Stimulated activated CD4-positive, alpha-beta T cell treated with anti-CD3 and anti-CD28 coated beads, Interleukin-4, amount 100 ng/mL, for 48 hours (primary cell): Measurements from ENCODE around the gene FYCO1.
A peak's percentile ranks its signal among the peaks of the same experiment; 100 is the strongest.

Experiments
- DNase-seq, 2 donors: peaks; one replicate each; pipeline ENCODE4 v3.0.0-alpha.2; 2020; ENCODE audit warnings: low read depth in 2 of 2

Gene FYCO1

DNA sequence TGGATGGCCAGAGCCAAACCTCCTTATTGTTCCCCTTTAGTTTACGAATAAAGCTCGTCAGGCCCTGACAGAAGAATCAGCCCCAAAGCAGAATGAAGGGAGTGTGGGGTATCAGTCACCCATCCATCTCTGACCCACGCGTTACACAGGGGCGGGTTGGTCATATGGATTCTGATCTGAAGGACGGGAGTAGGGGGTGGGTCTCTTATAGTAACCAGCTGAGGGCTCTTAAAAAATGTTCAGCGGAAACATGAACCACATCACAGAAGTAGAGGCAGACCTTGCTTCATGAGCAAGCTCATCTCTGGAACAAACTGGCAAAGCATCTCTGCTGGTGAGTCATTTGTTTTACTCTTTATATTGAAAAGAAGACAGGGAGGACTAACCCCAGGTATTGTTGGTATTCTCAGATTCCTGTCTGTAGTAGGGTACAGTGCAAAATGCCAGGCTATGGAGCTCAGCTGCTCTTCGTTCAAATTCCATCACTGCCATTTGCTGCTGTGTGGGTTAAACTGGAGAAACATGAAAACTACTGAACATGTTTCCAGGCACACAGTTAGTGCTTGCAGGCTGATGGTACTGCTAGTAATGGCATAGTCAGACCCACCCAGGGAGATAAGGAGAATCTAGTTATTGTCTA, 52.3 kb downstream of the FYCO1 start, which contains the start of gene CXCR6:
TSS of gene CXCR6 (plus strand) at position 258 of the 640 bp plus-strand sequence. CDS start 3,018 bp downstream, outside the sequence.
- DNase-seq = peak; percentile 20 to 32

- no peak for DNase-seq
These were observed 53.4 kb downstream of the FYCO1 start for GRCh38 chr3:45942051-45942825.

- no peak for DNase-seq
These were observed 54.8 kb downstream of the FYCO1 start for GRCh38 chr3:45940781-45941365.

DNA sequence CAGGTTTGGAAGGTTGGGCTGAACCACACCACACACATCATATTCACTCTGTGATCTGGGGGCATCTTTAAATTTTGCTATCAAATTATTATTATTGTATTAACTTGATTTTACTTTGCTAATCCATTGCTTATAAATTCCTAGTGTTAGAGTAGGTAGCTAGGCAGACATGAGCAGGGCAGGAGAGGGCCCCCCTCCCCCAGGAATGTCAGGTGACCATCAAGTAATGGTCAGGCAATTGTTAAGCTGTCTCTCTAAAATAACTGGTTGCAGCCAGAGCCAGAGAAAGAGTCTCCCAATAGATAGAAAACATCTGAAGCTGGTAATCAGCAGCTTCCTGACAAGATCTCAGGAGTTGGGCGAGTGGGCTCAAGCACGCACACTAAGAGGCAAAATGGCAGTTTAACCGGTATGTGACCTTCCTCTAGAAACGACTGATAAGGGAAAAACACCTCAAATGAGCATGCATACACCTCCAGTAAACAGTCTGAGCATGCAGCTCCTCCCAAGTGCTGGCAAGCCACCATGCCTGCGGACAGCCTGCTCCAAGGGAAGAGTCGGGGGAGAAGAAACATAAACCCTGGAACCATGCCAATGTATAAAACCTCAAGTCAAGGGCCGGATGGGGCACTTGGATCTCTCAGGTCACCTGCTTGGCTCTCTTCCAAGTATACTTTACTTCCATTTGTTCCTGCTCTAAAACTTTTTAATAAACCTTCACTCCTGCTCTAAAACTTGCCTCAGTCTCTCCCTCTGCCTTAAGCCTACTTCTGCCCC, 55.4 kb downstream of the FYCO1 start:
- no peak for DNase-seq

GRCh38 chr3:45939341-45939771, 56.3 kb downstream of the FYCO1 start:
- DNase-seq = no peak

GRCh38 chr3:45938864-45939263, 56.8 kb downstream of the FYCO1 start:
- DNase-seq = peak; percentile 81 to 83

DNA sequence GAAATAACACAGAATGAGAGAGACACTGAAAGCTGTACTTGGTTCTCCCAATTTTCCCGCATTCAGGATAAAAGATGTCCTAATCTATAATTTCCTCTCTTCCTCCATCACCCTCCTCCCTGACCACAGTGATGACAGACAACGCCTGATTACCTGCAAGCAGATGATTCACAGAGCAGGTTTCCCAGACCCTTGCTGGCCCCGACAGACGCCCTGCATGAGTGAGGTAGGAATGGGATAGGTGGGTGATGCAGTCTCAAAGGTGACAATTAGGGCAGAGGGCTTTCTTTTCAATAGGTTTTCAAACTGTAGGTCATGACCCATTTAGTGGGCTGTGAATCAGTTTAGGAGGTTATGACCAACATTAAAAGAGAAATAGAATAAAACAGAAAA, 57.6 kb downstream of the FYCO1 start:
- no peak for DNase-seq

DNA sequence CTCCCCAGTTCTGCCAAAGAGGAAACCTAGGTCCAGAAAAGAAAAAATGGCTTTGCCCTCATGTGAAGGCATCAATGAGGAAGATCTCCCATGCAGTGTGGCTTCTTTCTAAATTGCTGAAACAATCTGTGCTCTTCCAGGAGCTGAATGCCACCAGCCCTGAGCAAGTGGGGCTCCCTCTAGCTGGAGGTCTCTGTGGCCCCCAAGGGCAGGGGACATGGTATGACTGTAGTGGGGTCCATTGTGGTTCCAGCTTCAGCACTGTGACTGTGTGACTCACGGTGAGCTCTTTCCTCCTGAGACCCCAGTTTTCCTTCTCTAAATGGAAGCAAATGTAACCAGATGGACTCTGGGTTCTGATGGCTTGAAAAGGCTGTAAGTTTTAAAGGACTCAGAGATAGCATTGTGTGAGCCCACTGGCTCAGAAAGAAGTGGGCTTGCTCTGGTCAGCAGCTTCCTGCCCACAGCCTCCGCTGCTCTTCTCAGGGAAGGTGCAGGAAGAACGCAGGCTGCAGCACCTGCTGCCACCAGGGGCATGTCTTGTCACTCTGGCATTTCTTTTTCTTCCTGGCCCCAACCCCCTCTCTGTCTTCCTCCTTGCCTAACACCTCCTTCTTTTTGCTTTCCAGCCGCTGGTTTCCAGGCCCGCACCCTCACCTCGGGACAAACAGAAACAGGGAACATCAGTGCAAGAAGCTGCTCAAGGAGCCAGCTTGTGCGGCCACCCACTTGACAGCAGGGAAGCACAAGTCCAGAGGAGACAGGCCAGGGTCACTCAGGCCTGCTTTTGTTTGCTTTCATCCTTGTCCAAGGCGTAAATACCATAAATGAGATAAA, 58.2 kb downstream of the FYCO1 start:
- DNase-seq = no peak

DNA sequence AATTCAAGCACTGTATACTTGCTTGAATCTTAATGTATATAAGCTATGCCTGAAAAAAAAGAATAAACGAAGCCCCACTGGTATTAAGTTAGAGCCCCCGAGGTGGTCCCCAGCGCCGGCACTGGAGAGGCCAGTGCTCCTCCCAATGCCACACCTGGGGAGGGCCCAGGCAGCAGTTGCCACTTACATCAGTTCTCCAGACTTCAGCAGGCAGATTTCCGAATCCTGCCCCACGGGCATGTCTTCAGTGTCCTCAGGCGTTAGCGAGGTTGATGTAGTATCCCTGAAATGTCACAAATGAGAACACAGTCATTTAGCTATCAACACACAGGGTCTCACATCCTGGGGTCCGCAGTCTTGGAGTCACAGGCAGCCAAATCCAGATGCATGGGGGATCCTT, 59.4 kb downstream of the FYCO1 start:
- DNase-seq = no peak

- no peak for DNase-seq
These were observed 62.0 kb downstream of the FYCO1 start for GRCh38 chr3:45933591-45933990.

- DNase-seq = no peak
These were observed 63.5 kb downstream of the FYCO1 start for GRCh38 chr3:45932112-45932511.

GRCh38 chr3:45931496-45931895, 64.1 kb downstream of the FYCO1 start:
- DNase-seq = no peak

DNA sequence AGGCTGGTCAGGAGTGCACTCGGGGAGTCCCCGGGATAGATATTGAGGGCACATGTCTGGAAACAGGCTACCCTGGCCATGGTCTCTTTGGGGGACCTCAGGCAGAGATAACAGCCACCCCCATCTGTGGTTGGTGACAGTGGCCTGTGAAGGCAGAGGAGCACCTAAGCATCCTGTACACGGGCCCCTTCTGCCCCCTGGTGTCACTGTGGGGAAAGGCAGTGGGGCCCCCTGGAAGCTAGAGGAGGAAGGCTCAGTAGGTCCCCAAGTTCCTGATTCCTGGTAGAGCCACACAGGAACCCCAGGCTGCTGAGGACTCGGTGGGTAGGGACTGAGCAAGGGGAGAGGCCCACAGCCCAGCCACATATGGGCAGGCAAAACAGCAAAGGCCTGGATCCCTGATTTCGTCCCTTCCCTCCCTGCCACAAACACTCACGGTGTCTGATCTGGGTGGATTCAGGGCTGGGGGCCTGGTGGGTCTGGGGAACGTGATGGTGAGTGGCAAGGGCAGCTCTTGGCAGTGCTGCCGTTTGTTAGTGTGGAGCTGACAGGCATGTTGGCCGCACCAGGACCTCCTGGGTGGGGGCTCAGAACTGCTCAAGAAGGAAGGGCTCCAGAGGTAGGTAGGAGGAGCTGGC, 66.5 kb downstream of the FYCO1 start:
- DNase-seq = peak; percentile 44 to 54

DNA sequence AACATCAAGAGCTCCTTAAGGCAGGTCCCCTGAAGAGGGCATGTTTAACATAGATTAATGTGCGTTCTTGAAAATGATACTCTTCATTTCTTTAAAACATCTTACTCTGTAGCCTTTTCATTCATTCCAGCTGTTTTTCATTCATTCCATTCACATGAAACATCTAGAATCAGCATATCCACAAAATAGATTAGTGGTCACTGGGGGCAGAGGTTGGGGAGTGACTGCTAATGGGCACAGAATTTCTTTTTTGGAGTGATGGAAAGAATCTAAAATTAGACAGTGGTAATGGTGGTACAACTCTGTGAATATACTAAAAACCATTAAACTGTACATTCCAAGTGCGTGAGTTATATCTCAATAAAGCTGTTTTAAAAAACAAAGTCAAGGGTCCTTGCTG, 67.7 kb downstream of the FYCO1 start:
- DNase-seq = no peak

DNA sequence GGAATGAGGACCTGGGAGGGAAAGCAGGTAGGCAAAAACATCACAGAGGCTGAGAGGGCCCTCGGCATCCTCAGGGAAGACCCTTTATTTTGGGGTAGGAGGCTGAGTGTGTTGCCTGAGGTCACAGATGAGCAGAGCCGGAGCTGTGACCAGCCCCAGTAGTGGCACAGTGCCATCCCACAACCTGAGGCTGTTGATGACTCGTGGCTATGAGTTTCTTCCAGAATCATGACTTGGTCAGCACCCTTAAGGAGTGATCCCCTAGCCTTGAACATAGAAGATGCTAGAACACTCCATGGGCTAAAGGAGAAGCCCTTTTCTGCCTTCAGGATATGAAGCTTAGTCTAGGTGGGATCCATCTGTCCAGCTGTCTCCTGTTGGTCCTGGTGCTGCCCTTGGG, 71.9 kb downstream of the FYCO1 start:
- no peak for DNase-seq

GRCh38 chr3:45922950-45923590, 72.6 kb downstream of the FYCO1 start:
- no peak for DNase-seq

- no peak for DNase-seq
These were observed 73.6 kb downstream of the FYCO1 start for GRCh38 chr3:45922039-45922326.

- DNase-seq = no peak
These were observed 74.2 kb downstream of the FYCO1 start for GRCh38 chr3:45921158-45922038.

DNA sequence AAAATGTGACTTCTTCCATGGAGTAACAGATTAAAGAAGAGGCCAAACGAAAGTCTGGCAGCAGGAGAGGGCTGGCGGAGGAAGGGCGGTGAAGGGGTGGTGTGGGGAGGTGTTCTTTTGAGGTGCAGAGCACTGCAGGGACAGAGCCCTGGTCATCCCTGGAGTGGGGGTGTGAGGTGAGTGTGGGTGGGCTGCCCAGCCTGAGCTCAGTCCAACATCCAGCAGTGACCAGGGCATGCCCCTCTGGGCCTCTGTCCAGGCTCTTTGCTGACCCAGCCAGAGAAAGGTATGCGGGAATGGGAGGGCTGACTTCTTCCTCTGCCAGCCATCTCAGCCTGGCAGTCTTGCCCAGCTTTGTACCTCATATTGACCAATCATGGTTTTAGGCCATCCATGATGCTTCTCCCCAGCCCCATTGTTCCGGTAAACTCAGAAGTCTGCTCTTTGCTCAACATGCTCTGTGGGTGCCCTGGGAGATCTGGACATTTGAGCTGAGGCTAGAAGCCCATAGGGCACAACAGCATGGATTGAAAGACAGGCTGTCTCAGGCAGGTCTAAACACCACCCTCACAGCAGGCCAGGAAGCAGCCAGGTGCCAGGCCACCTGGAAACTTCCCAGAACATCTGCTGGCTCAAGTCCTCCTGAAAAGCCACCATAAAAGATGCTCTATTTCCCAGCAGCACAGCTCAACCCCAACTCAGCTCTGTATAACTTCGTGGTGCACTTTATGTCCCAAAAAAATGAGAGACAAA, 78.3 kb downstream of the FYCO1 start:
- DNase-seq = no peak
